Caco-2 (cell line): Measurements from ENCODE around the gene ZKSCAN8. TPM values are rescaled to one million over a fixed set of nuclear protein-coding genes. Genes with fewer than 3 reads are reported as not detected.

Source experiments
- BruUV-seq: library from RNA; stranded (reverse); fragments of 400-500 nt; replicated peaks from 2 replicates; lab custom pipeline; 2021; lab: Mats Ljungman, UMichigan
- CTCF ChIA-PET: fragments of 300-600 bp; sonication (Branson Sonifier 250); formaldehyde crosslinking; loops from one replicate; lab custom pipeline; 2022; ENCODE audit warnings: antibody characterized with exemption; lab: Charles Lee
- POLR2A ChIA-PET: fragments of 300-600 bp; sonication (Branson Sonifier 250); formaldehyde crosslinking; loops from one replicate; lab custom pipeline; 2022; ENCODE audit warnings: antibody characterized with exemption; lab: Charles Lee
- DNase-seq, 2 experiments: peaks; one replicate each; pipeline versions ENCODE4 v3.0.0 to v3.0.0-alpha.2; 2020 to 2022
- H3K27me3 ChIP-seq: replicated peaks from 2 replicates; pipeline ENCODE4 v1.6.0; 2011; ENCODE audit warnings: low read length; ENCODE audit not compliant: control insufficient read depth, insufficient read depth
- H3K36me3 ChIP-seq: 2 replicates; pipeline ENCODE4 v1.5.1; 2011; ENCODE audit warnings: low read length; ENCODE audit not compliant: control insufficient read depth, insufficient read depth
- H3K4me1 ChIP-seq: fragments of 250-450 bp; sonication (Bioruptor Pico); 2 replicates; pipeline ENCODE4 v1.5.1; 2020; ENCODE audit warnings: mild to moderate bottlenecking
- H3K4me3 ChIP-seq: 2 replicates; pipeline ENCODE4 v1.5.1; 2011; ENCODE audit warnings: low read depth, mild to moderate bottlenecking, control low read depth, low read length
- H3K9me3 ChIP-seq: fragments of 250-450 bp; sonication (Bioruptor Pico); 2 replicates; pipeline ENCODE4 v1.5.1; 2020; ENCODE audit warnings: mild to moderate bottlenecking, moderate library complexity
- H3K27ac Mint-ChIP-seq: one replicate; pipeline ENCODE4 v1.8.0; 2022; ENCODE audit warnings: mixed read lengths; ENCODE audit not compliant: unreplicated experiment
- H3K27me3 Mint-ChIP-seq: one replicate; pipeline ENCODE4 v1.8.0; 2022; ENCODE audit warnings: mixed read lengths; ENCODE audit not compliant: insufficient read depth, unreplicated experiment
- H3K36me3 Mint-ChIP-seq: one replicate; pipeline ENCODE4 v1.8.0; 2022; ENCODE audit warnings: mild to moderate bottlenecking, mixed read lengths; ENCODE audit not compliant: insufficient read depth, unreplicated experiment
- H3K4me1 Mint-ChIP-seq: one replicate; pipeline ENCODE4 v1.8.0; 2022; ENCODE audit warnings: low read depth, mixed read lengths; ENCODE audit not compliant: unreplicated experiment
- H3K4me3 Mint-ChIP-seq: one replicate; pipeline ENCODE4 v1.8.0; 2022; ENCODE audit warnings: mild to moderate bottlenecking, moderate library complexity, mixed read lengths; ENCODE audit not compliant: unreplicated experiment
- H3K9me3 Mint-ChIP-seq: one replicate; pipeline ENCODE4 v1.8.0; 2022; ENCODE audit warnings: mixed read lengths; ENCODE audit not compliant: unreplicated experiment
- intact Hi-C: fragments of 100-400 bp; cut with micrococcal nuclease; formaldehyde crosslinking; loops from one replicate; pipeline ENCODE4 v1.10.0; 2022; ENCODE audit not compliant: unreplicated experiment
- total RNA-seq: library from RNA; stranded (reverse); gene quantifications from 2 replicates; pipeline ENCODE4 v1.2.3, GENCODE V29; 2022
- TF ChIP-seq, protein P1 (sequence below), 2 experiments: fragments of 200-600 bp in 1 of 2; IDR thresholded peaks; 1 replicate in 1 of 2; 2 replicates in 1 of 2; pipeline versions ENCODE4 v1.5.1 to v1.8.0; 2011 to 2022; ENCODE audit warnings: antibody characterized with exemption in 1 of 2, control low read depth in 1 of 2, inconsistent platforms in 1 of 2, low read depth in 1 of 2, low read length in 1 of 2, mild to moderate bottlenecking in 1 of 2, moderate library complexity in 1 of 2; ENCODE audit not compliant: insufficient read depth in 1 of 2, severe bottlenecking in 1 of 2, unreplicated experiment in 1 of 2

ZKSCAN8 gene
- total RNA-seq, 1 experiment from 2014 or later = 17.0 TPM

- no peak overlapping the region for H3K27ac Mint-ChIP-seq
- no peaks in the 10 kb centered on the region for H3K36me3 ChIP-seq
Observed at GRCh38 chr6:28161410-28162079, 19.9 kb downstream of the ZKSCAN8 start.

GRCh38 chr6:28165563-28165962 is 23.9 kb downstream of the ZKSCAN8 start:
- TF ChIP-seq, protein P1, sequence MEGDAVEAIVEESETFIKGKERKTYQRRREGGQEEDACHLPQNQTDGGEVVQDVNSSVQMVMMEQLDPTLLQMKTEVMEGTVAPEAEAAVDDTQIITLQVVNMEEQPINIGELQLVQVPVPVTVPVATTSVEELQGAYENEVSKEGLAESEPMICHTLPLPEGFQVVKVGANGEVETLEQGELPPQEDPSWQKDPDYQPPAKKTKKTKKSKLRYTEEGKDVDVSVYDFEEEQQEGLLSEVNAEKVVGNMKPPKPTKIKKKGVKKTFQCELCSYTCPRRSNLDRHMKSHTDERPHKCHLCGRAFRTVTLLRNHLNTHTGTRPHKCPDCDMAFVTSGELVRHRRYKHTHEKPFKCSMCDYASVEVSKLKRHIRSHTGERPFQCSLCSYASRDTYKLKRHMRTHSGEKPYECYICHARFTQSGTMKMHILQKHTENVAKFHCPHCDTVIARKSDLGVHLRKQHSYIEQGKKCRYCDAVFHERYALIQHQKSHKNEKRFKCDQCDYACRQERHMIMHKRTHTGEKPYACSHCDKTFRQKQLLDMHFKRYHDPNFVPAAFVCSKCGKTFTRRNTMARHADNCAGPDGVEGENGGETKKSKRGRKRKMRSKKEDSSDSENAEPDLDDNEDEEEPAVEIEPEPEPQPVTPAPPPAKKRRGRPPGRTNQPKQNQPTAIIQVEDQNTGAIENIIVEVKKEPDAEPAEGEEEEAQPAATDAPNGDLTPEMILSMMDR (IDR thresholded peaks at IDR 0.05; ENCODE audit: insufficient read depth in 1 of 2, low read depth in 1 of 2, low read length in 1 of 2, severe bottlenecking in 1 of 2, unreplicated experiment in 1 of 2) = no peak
- BruUV-seq = no TSS peak
- POLR2A ChIA-PET = no interaction called here
- Histone ChIP-seq H3K36me3 (no peaks in the 10 kb centered on the region), H3K4me1 (no peaks in the 10 kb centered on the region), H3K4me3 (no peak overlapping the region), H3K27me3 (no peaks in the 10 kb centered on the region), H3K9me3 (no peaks in the 10 kb centered on the region)
- Mint-ChIP-seq H3K4me1 (no peaks in the 10 kb centered on the region), H3K27me3 (no peaks in the 10 kb centered on the region), H3K36me3 (no peaks in the 10 kb centered on the region), H3K9me3 (no peaks in the 10 kb centered on the region), H3K4me3 (no peak overlapping the region), H3K27ac (no peak overlapping the region)
- CTCF ChIA-PET = no interaction called here
- intact Hi-C loops = no loop called here
- DNase-seq = no peak

More at GRCh38 chr6:28161410-28162079, 19.9 kb downstream of the ZKSCAN8 start:
- intact Hi-C loops = no loop called here
- no peaks in the 10 kb centered on the region for H3K4me1 Mint-ChIP-seq
- POLR2A ChIA-PET = no interaction called here
- Histone ChIP-seq H3K9me3 (no peaks in the 10 kb centered on the region), H3K27me3 (no peaks in the 10 kb centered on the region), H3K4me1 (no peaks in the 10 kb centered on the region), H3K4me3 (peak overlapping the region; percentile 24)
- H3K36me3 Mint-ChIP-seq = peaks cover 10% of the 10 kb centered on the region
- peak; percentile 57 to 63 for DNase-seq
- CTCF ChIA-PET = no interaction called here
- H3K9me3 Mint-ChIP-seq = peaks cover 11% of the 10 kb centered on the region
- BruUV-seq = no TSS peak
- H3K4me3 Mint-ChIP-seq = peak overlapping the region; percentile 49
- TF ChIP-seq, protein P1 (IDR thresholded peaks at IDR 0.05; ENCODE audit: insufficient read depth in 1 of 2, low read depth in 1 of 2, low read length in 1 of 2, severe bottlenecking in 1 of 2, unreplicated experiment in 1 of 2) = no peak
- no peaks in the 10 kb centered on the region for H3K27me3 Mint-ChIP-seq

DNA sequence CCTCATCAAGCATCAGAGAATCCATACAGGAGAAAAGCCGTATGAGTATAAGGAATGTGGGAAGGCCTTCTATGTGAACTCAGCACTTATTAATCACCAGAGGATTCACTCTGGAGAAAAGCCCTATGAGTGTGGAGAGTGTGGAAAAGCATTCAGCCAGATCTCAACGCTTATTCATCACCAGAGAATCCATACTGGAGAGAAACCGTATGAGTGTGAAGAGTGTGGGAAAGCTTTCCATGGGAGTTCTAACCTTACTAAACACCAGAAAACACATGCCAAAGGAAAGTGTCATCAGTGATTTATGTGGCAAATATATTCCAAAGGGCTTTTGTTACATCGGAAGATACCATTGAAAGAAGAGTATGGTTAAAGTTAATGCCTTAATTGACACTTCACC is 25.4 kb downstream of the ZKSCAN8 start:
- ChIA-PET CTCF (no interaction called here), POLR2A (no interaction called here)
- no peaks in the 10 kb centered on the region for H3K4me1 Mint-ChIP-seq
- H3K4me3 Mint-ChIP-seq = no peak overlapping the region
- intact Hi-C loops = no loop called here
- no peak overlapping the region for H3K27ac Mint-ChIP-seq
- no peaks in the 10 kb centered on the region for H3K27me3 Mint-ChIP-seq
- Histone ChIP-seq H3K4me3 (no peak overlapping the region), H3K4me1 (no peaks in the 10 kb centered on the region), H3K36me3 (no peaks in the 10 kb centered on the region), H3K27me3 (no peaks in the 10 kb centered on the region), H3K9me3 (no peaks in the 10 kb centered on the region)
- TF ChIP-seq, protein P1 (IDR thresholded peaks at IDR 0.05; ENCODE audit: insufficient read depth in 1 of 2, low read depth in 1 of 2, low read length in 1 of 2, severe bottlenecking in 1 of 2, unreplicated experiment in 1 of 2) = no peak
- DNase-seq = no peak
- H3K9me3 Mint-ChIP-seq = peaks cover 10% of the 10 kb centered on the region
- BruUV-seq = no TSS peak
- no peaks in the 10 kb centered on the region for H3K36me3 Mint-ChIP-seq
